GM12878 (cell line): ENCODE data around the gene DDX23. TPM values are rescaled to one million over a fixed set of nuclear protein-coding genes. Genes with fewer than 3 reads are reported as not detected.

Experiments used
- ATF7 ChIP-seq: fragments of 450-650 bp; IDR thresholded peaks from 2 replicates; pipeline ENCODE4 v1.6.1; 2016; ENCODE audit warnings: low read depth, mild to moderate bottlenecking
- BCLAF1 ChIP-seq: fragments of 450-650 bp; IDR thresholded peaks from 2 replicates; pipeline ENCODE4 v1.6.1; 2017; ENCODE audit warnings: antibody characterized with exemption, mild to moderate bottlenecking, moderate library complexity
- CHD1 ChIP-seq: IDR thresholded peaks from 2 replicates; pipeline ENCODE4 v1.6.1; 2012; ENCODE audit warnings: low read depth, low read length, improper control_type of control experiment
- CHD2 ChIP-seq: IDR thresholded peaks from 2 replicates; pipeline ENCODE4 v1.6.1; 2011; ENCODE audit warnings: low read depth, low read length, improper control_type of control experiment, borderline replicate concordance
- CHD4 ChIP-seq: fragments of 200-600 bp; sonication (generic); IDR thresholded peaks from 2 replicates; pipeline ENCODE4 v1.6.1; 2016; ENCODE audit warnings: mild to moderate bottlenecking
- EP300 ChIP-seq, 2 experiments: fragments of 150-350 bp in 1 of 2; IDR thresholded peaks; 2 replicates each; pipeline ENCODE4 v1.6.1; 2011 to 2012; ENCODE audit warnings: low read depth in 2 of 2, low read length in 2 of 2, borderline replicate concordance in 1 of 2, improper control_type of control experiment in 1 of 2, inconsistent platforms in 1 of 2; ENCODE audit not compliant: control insufficient read depth in 1 of 2
- EZH2 ChIP-seq: IDR thresholded peaks from 2 replicates; pipeline ENCODE4 v1.6.1; 2012; ENCODE audit warnings: low read depth, mild to moderate bottlenecking, control low read depth, inconsistent platforms, low read length, borderline replicate concordance; ENCODE audit not compliant: control insufficient read depth
- IKZF1 ChIP-seq: fragments of 450-650 bp; conservative IDR thresholded peaks from 2 replicates; pipeline ENCODE4 v1.6.1; 2017; ENCODE audit warnings: antibody characterized with exemption, mild to moderate bottlenecking
- MXI1 ChIP-seq: fragments of 150-350 bp; IDR thresholded peaks from 2 replicates; pipeline ENCODE4 v1.6.1; 2011; ENCODE audit warnings: low read depth, mild to moderate bottlenecking, inconsistent platforms, low read length, improper control_type of control experiment
- NR2C2 ChIP-seq: IDR thresholded peaks from 2 replicates; pipeline ENCODE4 v1.6.1; 2011; ENCODE audit warnings: borderline replicate concordance, low read depth; ENCODE audit not compliant: control insufficient read depth, insufficient read length
- PAX5 ChIP-seq: IDR thresholded peaks from 2 replicates; pipeline ENCODE4 v1.6.1; 2011; ENCODE audit warnings: low read depth, low read length, borderline replicate concordance
- POU2F2 ChIP-seq: IDR thresholded peaks from 3 replicates; pipeline ENCODE4 v1.6.1; 2011; ENCODE audit warnings: low read depth, mild to moderate bottlenecking, low read length, borderline replicate concordance
- SMARCA5 ChIP-seq: fragments of 450-650 bp; IDR thresholded peaks from 2 replicates; pipeline ENCODE4 v1.6.1; 2017; ENCODE audit warnings: mild to moderate bottlenecking
- TCF3 ChIP-seq: IDR thresholded peaks from 2 replicates; pipeline ENCODE4 v1.6.1; 2012; ENCODE audit warnings: low read depth, mild to moderate bottlenecking, low read length, borderline replicate concordance; ENCODE audit not compliant: insufficient read depth
- polyA plus RNA-seq, 11 experiments: library from polyadenylated mRNA; depleted of rRNA in 4 of 11; unstranded in 6 of 11; stranded (reverse) in 5 of 11; fragments of >200 nt; fragmentation: Nextera tagmentation in 4 of 11; fragmentation: Illumina TruSeq in 1 of 11; extraction: Ambion mirVana in 4 of 11; extraction: Trizol in 1 of 11; gene quantifications; 1 replicate in 1 of 11; 2 replicates in 10 of 11; pipeline versions ENCODE4 v1.2.1 to v1.2.3, GENCODE V29; 2011 to 2016; ENCODE audit warnings: inconsistent platforms in 2 of 11, missing spikeins in 2 of 11, low read depth in 1 of 11
- total RNA-seq, 4 experiments: library from RNA; depleted of rRNA in 3 of 4; stranded (reverse); fragments of >200 nt in 3 of 4; fragmentation: Illumina TruSeq in 1 of 4; extraction: Trizol in 1 of 4; gene quantifications; 2 replicates each; pipeline versions ENCODE4 v1.2.1 to v1.2.3, GENCODE V29; 2013 to 2021
- TF ChIP-seq, protein P1 (sequence below), 3 experiments: IDR thresholded peaks in 2 of 3; conservative IDR thresholded peaks in 1 of 3; 2 replicates each; pipeline ENCODE4 v1.5.1; 2011; ENCODE audit warnings: low read depth in 3 of 3, low read length in 3 of 3, mild to moderate bottlenecking in 3 of 3, control low read depth in 2 of 3, moderate library complexity in 2 of 3, inconsistent platforms in 1 of 3, mixed read lengths in 1 of 3; ENCODE audit not compliant: control insufficient read depth in 2 of 3, insufficient read depth in 1 of 3; ENCODE audit errors: extremely low read depth in 1 of 3
- TF ChIP-seq, protein P2 (sequence below): fragments of 450-650 bp; IDR thresholded peaks from 2 replicates; pipeline ENCODE4 v1.6.1; 2017; ENCODE audit warnings: low read depth, mild to moderate bottlenecking, moderate library complexity
- TF ChIP-seq, protein P3 (sequence below): IDR thresholded peaks from 2 replicates; pipeline ENCODE4 v1.6.1; 2012; ENCODE audit warnings: low read depth, low read length, improper control_type of control experiment
- TF ChIP-seq, protein P4 (sequence below): fragments of 450-650 bp; IDR thresholded peaks from 2 replicates; pipeline ENCODE4 v1.6.1; 2017; ENCODE audit warnings: borderline replicate concordance

The DDX23 gene
- total and polyA plus RNA-seq, 10 of the 15 experiments (the other 5 are each of a cell fraction or from before 2014, with no cell fraction given) = 25.8 to 107 (median 77.4) TPM

DNA sequence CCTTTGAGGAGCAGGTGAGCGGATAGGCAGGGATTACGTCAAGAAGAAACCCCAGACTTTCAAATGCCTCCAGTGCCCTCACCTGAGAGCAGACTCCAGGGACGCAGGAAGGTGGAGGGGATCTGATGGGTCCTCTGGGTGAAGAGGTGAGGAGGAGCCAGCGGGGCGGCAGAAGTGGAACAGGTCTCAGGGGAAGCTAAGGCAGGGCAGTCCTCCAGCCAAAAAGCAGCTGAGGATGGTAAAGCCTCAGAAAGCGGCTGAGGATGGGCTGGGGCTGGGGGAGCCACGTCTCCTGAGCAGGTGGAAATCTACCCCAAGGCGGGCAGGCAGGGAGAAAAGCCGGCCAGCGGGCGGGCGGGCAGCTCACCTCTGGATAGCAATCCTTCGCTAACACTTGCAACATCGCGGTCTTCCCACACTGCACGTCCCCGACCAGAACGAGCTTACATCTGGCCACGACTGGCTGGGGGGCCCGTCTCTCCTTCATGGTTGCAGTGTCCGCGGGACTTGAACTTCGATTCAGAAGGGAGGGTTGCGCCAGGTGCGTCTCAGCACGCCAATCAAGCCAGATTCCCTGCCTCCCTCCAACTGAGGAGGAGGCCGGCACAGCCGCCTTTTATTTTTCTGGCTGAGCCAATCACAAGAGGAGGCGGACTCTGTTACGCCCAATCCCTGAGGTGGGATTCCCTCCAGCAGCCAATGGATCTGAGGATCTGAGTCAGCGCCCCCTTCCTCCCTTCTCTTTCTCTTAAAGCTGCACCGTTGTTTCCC, 13.5 kb upstream of the DDX23 start, which contains the start of gene RND1 (continued):
- TF ChIP-seq BCLAF1 (no peak), TCF3 (peak; percentile 87; the same call in 1 of the 2 replicates), EP300 (IDR thresholded peaks at IDR 0.05; ENCODE audit: borderline replicate concordance in 1 of 2, control insufficient read depth in 1 of 2, low read depth in 2 of 2, low read length in 2 of 2) (no peak), SMARCA5 (no peak), EZH2 (no peak), POU2F2 (peak; percentile 94), CHD2 (peak; percentile 74), CHD1 (no peak), NR2C2 (no peak), PAX5 (no peak), IKZF1 (peak; percentile 72), ATF7 (no peak), MXI1 (no peak), CHD4 (no peak)
- TF ChIP-seq, protein P1, sequence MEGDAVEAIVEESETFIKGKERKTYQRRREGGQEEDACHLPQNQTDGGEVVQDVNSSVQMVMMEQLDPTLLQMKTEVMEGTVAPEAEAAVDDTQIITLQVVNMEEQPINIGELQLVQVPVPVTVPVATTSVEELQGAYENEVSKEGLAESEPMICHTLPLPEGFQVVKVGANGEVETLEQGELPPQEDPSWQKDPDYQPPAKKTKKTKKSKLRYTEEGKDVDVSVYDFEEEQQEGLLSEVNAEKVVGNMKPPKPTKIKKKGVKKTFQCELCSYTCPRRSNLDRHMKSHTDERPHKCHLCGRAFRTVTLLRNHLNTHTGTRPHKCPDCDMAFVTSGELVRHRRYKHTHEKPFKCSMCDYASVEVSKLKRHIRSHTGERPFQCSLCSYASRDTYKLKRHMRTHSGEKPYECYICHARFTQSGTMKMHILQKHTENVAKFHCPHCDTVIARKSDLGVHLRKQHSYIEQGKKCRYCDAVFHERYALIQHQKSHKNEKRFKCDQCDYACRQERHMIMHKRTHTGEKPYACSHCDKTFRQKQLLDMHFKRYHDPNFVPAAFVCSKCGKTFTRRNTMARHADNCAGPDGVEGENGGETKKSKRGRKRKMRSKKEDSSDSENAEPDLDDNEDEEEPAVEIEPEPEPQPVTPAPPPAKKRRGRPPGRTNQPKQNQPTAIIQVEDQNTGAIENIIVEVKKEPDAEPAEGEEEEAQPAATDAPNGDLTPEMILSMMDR (IDR thresholded peaks at IDR 0.05 in 2 of 3, conservative IDR thresholded peaks at IDR 0.05 in 1 of 3; ENCODE audit: control insufficient read depth in 2 of 3, extremely low read depth in 1 of 3, insufficient read depth in 1 of 3, low read depth in 3 of 3, low read length in 3 of 3) = 0 out of 6 replicates have a peak, but pooled peaks of 1 of the 3 experiments have one; percentile 5
- TF ChIP-seq, protein P2, sequence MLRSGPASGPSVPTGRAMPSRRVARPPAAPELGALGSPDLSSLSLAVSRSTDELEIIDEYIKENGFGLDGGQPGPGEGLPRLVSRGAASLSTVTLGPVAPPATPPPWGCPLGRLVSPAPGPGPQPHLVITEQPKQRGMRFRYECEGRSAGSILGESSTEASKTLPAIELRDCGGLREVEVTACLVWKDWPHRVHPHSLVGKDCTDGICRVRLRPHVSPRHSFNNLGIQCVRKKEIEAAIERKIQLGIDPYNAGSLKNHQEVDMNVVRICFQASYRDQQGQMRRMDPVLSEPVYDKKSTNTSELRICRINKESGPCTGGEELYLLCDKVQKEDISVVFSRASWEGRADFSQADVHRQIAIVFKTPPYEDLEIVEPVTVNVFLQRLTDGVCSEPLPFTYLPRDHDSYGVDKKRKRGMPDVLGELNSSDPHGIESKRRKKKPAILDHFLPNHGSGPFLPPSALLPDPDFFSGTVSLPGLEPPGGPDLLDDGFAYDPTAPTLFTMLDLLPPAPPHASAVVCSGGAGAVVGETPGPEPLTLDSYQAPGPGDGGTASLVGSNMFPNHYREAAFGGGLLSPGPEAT = 0 out of 2 replicates have a peak, but pooled peaks have one; percentile 95
- TF ChIP-seq, protein P3, sequence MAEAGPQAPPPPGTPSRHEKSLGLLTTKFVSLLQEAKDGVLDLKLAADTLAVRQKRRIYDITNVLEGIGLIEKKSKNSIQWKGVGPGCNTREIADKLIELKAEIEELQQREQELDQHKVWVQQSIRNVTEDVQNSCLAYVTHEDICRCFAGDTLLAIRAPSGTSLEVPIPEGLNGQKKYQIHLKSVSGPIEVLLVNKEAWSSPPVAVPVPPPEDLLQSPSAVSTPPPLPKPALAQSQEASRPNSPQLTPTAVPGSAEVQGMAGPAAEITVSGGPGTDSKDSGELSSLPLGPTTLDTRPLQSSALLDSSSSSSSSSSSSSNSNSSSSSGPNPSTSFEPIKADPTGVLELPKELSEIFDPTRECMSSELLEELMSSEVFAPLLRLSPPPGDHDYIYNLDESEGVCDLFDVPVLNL = peak; percentile 48; the same call in 1 of the 2 replicates
- TF ChIP-seq, protein P4, sequence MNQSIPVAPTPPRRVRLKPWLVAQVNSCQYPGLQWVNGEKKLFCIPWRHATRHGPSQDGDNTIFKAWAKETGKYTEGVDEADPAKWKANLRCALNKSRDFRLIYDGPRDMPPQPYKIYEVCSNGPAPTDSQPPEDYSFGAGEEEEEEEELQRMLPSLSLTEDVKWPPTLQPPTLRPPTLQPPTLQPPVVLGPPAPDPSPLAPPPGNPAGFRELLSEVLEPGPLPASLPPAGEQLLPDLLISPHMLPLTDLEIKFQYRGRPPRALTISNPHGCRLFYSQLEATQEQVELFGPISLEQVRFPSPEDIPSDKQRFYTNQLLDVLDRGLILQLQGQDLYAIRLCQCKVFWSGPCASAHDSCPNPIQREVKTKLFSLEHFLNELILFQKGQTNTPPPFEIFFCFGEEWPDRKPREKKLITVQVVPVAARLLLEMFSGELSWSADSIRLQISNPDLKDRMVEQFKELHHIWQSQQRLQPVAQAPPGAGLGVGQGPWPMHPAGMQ = no peak
